HG03280 (cell line): ENCODE data around the gene ABCC12.
"Not testable (repeated sequence)": the region's sequence is repeated elsewhere in the genome, so short reads cannot be mapped to it uniquely, and the experiment has no call there.

Experiments
- ATAC-seq: cut with Tn5 transposase; IDR thresholded peaks from one replicate; pipeline ENCODE4 v1.9.1; 2021; ENCODE audit warnings: mild to moderate bottlenecking, moderate library complexity; ENCODE audit not compliant: unreplicated experiment

The ABCC12 gene

GRCh38 chr16:48155926-48156789 is at the start of gene ABCC12:
TSS of gene ABCC12 (minus strand) at chr16:48155993. CDS start at chr16:48146424, 9,569 bp downstream.
- no peak for ATAC-seq

- no peak for ATAC-seq
Measured at GRCh38 chr16:48204825-48205151, 49.0 kb upstream of the ABCC12 start.

DNA sequence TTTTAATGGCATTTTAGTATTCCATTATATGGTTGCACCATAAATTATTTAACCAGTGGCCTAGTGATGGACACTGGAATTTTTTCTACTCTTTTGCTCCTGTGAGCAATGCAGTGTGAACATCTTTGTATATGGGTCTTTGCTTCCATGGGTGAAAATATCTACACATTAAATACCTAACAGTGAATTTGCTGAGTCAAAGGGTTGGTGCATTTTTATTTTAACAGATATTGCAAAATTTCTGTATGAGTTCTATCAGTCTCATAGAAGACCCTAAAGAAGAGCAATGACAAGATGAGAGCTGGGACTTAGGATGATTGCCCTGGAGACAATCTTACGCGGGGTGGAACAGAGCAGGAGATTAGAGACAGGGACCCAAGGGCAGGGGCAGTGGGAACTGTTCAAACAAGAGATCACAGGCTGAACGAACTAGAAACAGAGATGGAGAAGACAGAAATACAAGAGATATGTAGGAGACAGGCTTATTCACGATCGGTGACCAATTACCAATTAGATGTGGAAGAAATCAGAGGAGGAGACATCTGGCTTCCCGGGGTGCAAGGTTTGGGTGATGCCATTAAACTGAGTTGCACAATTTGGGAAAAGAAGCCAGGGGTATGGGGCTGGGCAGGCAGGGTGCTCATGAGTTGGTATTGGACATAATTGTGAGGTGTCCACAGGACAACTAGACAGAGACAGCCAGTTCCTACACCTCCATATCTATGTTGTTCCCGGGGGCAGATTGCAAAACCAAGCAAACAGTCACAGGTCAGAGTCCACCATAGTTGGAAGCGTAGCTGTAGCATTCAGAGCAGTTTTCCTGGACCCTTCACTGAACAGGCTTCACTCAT is 48.4 kb upstream of the ABCC12 start:
- ATAC-seq: no peak

DNA sequence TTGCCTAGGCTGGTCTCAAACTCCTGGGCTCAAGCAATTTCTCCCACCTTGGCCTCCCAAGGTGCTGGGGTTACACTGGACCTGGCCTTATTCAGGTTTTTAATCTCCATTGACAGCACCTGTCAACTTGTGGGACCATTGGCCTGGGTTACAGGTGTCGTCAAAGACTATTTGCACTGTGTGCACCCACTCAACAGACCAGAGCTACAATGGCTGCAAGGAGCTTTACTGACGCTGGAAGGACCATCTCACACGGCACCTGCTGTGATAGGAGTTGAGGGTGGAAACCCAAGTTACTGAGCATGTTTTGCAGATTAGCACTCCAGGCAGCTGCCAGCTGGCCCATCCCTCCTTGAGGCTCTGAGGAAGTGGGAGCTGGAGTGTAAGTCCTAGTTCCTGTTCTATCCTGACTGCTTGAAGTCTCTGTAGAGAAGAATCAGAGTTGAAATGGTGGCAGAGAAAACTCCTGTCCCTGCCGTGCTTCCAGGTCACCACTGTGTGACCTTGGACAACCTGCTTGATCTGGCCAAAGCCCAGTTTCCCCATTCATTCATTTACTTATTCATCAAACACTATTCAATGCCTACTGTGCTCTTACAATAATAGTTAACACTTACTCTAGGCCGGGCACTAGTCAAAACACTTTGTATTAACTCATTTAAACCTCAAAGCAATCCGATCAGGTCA is 45.9 kb upstream of the ABCC12 start:
- ATAC-seq: no peak

GRCh38 chr16:48197294-48197693 is 41.5 kb upstream of the ABCC12 start:
- no peak for ATAC-seq

- ATAC-seq: no peak
Measured at GRCh38 chr16:48194828-48195556, 39.2 kb upstream of the ABCC12 start.

GRCh38 chr16:48193846-48194245 is 38.1 kb upstream of the ABCC12 start:
- no peak for ATAC-seq

- peak; percentile 82 for ATAC-seq
Measured at GRCh38 chr16:48188449-48189102, 32.8 kb upstream of the ABCC12 start.

DNA sequence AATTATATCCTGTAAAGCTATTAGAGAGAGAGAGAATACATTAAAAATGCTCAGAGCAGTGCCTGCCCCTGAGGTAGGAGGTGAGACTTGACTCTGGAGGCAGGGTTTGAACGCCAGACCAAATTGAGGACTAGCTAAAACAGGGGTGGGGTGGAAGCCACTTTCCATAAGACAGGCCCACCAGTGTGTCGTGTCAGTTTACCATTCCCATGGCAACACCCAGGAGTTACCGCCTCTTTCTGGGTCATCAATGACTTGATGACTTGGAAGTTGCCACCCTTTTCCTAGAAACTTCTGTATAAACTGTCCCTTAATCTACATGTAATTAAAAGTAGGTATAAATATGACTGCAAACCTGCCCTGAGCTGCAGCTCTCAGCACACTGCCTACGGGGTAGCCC is 32.0 kb upstream of the ABCC12 start:
- no peak for ATAC-seq

DNA sequence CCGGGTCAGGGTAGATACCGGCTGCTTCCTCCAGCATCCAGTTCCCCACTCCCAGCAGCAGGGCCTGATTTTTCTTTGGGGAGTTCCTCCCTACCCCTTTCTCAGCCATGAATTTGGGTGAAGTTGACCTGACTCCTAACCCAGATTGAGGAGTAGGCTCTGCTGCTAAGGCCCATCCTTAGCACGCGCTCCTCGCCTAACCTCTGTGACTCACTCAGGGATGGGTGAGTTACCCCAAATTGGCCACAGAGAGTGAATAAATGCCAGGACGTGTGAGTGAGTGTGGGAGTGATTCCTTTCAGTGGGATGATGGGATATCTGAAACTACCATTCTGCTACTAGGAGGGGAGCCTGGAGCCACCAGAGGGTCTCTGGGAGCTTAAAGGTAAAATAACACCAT is 28.9 kb upstream of the ABCC12 start:
- ATAC-seq: no peak

DNA sequence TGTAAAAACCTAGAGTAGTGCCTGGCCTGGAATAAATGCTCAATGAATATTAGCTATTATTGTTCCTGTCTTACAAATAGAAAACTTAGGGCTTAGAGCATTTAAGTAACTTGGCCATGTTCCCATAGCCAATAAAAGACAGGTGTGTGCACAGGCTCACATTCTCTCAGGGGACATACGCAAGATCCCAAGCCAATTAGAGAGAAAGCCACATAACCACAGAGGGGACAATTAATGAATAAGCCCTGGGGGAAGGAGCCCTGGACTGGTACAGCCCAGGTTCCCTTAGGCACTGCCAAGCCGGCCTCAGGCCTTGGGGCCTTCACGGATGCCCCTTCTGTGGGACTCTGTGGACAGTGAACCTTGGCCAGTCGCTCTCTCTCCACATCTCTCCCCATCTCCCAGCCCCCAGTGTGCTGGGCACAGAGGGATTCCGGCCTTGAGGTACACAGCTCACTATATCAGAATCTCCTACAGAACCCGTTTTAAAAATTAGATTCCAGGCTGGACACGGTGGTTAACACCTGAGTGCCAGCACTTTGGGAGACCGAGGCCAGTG is 27.3 kb upstream of the ABCC12 start:
- no peak for ATAC-seq

DNA sequence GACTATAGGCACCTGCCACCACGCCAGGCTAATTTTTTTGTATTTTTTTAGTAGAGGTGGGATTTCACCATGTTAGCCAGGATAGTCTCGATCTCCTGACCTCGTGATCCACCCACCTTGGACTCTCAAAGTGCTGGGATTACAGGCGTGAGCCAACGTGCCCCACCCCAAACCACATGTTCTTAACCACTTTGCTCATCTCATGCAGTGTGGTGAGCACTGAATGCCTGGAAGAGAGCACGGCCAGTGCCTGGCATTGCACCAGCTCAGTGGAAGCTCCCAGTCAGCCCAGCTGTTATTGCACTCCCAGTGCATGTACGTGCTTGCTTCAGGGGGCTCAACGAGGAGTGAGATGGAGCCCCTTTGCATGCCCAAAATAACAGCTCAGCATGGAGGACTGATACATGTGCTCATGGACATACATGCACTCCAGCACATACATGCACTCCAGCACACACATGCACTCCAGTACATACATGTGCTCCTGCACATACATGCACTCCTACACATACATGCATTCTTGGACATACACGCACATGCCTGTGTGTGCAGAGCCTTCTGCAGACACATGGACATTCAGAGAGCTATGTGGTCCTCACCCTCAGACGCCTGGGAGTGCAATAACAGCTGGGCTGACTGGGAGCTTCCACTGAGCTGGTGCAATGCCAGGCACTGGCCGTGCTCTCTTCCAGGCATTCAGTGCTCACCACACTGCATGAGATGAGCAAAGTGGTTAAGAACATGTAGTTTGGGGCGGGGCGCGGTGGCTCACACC is 26.1 kb upstream of the ABCC12 start:
- ATAC-seq: not testable (repeated sequence)

DNA sequence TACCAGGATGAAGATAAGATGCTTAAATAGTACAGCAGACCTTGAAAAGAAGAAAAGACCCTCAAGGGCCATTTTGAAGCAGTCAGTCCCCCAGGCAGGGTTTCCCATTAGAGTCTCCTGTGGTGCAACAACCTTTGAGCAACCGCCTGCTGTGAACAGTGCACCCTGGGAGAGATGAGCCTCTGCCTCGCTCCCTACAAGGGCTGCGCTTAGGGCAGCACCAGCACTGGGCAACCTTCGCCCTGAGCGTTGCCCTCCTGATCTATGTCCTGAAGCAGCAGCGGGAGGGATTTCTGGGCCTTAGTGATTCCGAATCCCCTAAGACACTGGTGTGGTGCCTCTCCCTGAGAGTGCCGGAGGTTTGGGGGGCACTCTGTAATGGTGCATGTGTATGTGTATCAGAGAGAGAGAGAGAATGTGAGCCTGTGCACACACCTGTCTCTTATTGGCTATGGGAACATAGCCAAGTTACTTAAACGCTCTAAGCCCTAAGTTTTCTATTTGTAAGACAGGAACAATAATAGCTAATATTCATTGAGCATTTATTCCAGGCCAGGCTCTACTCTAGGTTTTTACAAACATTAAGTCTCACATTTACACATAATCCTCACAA is 25.2 kb upstream of the ABCC12 start:
- no peak for ATAC-seq

- no peak for ATAC-seq
Measured at GRCh38 chr16:48176635-48177408, 21.0 kb upstream of the ABCC12 start.

DNA sequence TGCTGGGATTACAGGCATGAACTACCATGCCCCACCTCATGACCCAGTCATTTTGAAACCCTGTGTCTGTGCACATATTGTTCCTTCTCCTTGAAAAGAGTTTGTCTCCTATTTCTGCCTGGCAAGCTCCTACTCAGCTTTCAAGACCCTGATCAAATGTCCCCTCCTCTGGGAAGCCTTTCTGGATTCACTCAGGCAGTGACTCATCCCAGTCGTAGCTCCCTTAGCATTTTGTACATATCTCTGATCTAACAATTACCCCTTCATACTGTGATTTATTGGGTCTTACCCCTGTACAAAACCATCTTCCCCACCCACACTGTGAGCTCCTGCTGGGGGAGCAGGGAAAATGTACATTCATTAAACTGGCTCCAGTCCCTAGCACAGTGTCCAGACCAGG is 18.1 kb upstream of the ABCC12 start:
- no peak for ATAC-seq

DNA sequence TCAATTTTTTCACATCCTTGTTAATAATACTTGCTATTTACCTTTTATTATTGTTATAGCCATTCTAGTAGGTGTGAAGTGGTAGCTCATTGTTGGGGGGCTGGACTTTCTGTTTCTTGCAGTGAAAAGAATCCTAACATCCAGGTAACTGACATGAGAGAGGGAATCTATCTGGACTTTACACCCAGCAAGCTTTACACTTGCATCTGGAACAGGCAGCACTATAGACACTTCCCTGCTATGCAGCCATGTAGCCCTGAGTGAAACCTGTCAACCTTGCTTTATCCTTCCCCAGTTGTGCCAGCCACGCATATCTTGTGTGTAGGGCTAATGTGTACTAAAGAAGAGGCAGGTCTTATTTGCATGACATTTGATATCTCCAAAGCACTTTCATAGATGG is 16.9 kb upstream of the ABCC12 start:
- no peak for ATAC-seq

GRCh38 chr16:48169896-48170295 is 14.1 kb upstream of the ABCC12 start:
- ATAC-seq: no peak

DNA sequence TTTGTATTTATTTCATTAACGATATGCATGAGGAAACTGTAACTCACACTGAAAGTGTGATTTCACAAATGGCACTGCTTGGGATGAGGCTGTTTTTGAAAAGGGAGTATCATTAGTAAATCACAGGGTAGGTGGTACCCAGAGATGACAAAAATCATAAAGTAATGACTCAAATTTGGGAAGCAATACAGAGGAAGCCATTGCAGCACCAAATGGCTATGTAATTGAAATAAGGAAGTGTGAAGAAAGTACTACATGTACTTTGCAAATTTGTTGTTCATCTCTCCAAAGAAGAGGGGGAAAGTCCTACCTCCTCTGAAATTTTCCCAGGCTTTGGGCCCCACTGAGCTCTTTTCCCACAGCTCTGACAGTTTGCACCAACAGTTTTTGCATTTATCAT is 12.3 kb upstream of the ABCC12 start:
- no peak for ATAC-seq
